CD8-positive, alpha-beta memory T cell (primary cell): ENCODE results near the gene TRERF1. TPM values are rescaled to one million over a fixed set of nuclear protein-coding genes. Genes with fewer than 3 reads are reported as not detected.

Experiments used
- CTCF ChIA-PET: fragments of 350-600 bp; sonication (Branson Sonifier 250); formaldehyde crosslinking; loops from one replicate; lab custom pipeline; 2021; ENCODE audit warnings: antibody characterized with exemption; lab: Charles Lee
- POLR2A ChIA-PET: fragments of 350-600 bp; sonication (Branson Sonifier 250); formaldehyde crosslinking; loops from one replicate; lab custom pipeline; 2021; ENCODE audit warnings: antibody characterized with exemption; lab: Charles Lee
- DNase-seq, 5 donors: peaks; one replicate each; pipeline versions ENCODE4 v3.0.0 to v3.0.0-alpha.2; 2020 to 2022; ENCODE audit warnings: mixed read lengths in 1 of 5
- H3K27ac ChIP-seq: one replicate; pipeline ENCODE4 v1.7.0; 2013; ENCODE audit warnings: low read depth, mild to moderate bottlenecking, low read length, moderate library complexity
- H3K27me3 ChIP-seq: 2 replicates; pipeline ENCODE4 v1.7.0; 2013; ENCODE audit warnings: low read length, mild to moderate bottlenecking; ENCODE audit not compliant: insufficient read depth, poor library complexity, severe bottlenecking
- H3K36me3 ChIP-seq: 2 replicates; pipeline ENCODE4 v1.7.0; 2013; ENCODE audit warnings: mild to moderate bottlenecking, low read length, moderate library complexity; ENCODE audit not compliant: insufficient read depth
- H3K4me1 ChIP-seq: 2 replicates; pipeline ENCODE4 v1.7.0; 2013; ENCODE audit warnings: mild to moderate bottlenecking, low read length, moderate library complexity; ENCODE audit not compliant: insufficient read depth
- H3K4me3 ChIP-seq: 2 replicates; pipeline ENCODE4 v1.7.0; 2013; ENCODE audit warnings: mild to moderate bottlenecking, low read length
- H3K9me3 ChIP-seq: 2 replicates; pipeline ENCODE4 v1.7.0; 2013; ENCODE audit warnings: mild to moderate bottlenecking, low read length
- H3K27ac Mint-ChIP-seq, 8 donors: one replicate each; pipeline ENCODE4 v1.8.0; 2020 to 2021; ENCODE audit warnings: mixed read lengths in 8 of 8, mild to moderate bottlenecking in 6 of 8, inconsistent platforms in 3 of 8, moderate library complexity in 3 of 8
- H3K27me3 Mint-ChIP-seq, 2 donors: one replicate each; pipeline ENCODE4 v1.8.0; 2020 to 2021; ENCODE audit warnings: mixed read lengths in 2 of 2, mild to moderate bottlenecking in 1 of 2, moderate library complexity in 1 of 2
- H3K36me3 Mint-ChIP-seq, 3 donors: one replicate each; pipeline ENCODE4 v1.8.0; 2020 to 2021; ENCODE audit warnings: mixed read lengths in 3 of 3, inconsistent platforms in 1 of 3, mild to moderate bottlenecking in 1 of 3
- H3K4me1 Mint-ChIP-seq, 3 donors: one replicate each; pipeline ENCODE4 v1.8.0; 2020 to 2021; ENCODE audit warnings: mixed read lengths in 3 of 3, inconsistent platforms in 1 of 3, mild to moderate bottlenecking in 1 of 3
- H3K4me3 Mint-ChIP-seq, 7 donors: one replicate each; pipeline ENCODE4 v1.8.0; 2020 to 2021; ENCODE audit warnings: mixed read lengths in 7 of 7, mild to moderate bottlenecking in 6 of 7, moderate library complexity in 4 of 7, inconsistent platforms in 2 of 7
- H3K9me3 Mint-ChIP-seq, 5 donors: one replicate each; pipeline ENCODE4 v1.8.0; 2020 to 2022; ENCODE audit warnings: mixed read lengths in 5 of 5, mild to moderate bottlenecking in 3 of 5, moderate library complexity in 2 of 5, inconsistent platforms in 1 of 5
- polyA plus RNA-seq: library from polyadenylated mRNA; unstranded; fragments of 300-500 nt; fragmentation: Illumina TruSeq; gene quantifications from one replicate; pipeline ENCODE4 v1.2.3, GENCODE V29; 2021
- total RNA-seq, 2 experiments: library from RNA; stranded (reverse); gene quantifications; one replicate each; pipeline ENCODE4 v1.2.3, GENCODE V29; 2021

TRERF1 gene
- total and polyA plus RNA-seq, 3 experiments from 2014 or later, result 10.2 to 10.6 (median 10.3) TPM

DNA sequence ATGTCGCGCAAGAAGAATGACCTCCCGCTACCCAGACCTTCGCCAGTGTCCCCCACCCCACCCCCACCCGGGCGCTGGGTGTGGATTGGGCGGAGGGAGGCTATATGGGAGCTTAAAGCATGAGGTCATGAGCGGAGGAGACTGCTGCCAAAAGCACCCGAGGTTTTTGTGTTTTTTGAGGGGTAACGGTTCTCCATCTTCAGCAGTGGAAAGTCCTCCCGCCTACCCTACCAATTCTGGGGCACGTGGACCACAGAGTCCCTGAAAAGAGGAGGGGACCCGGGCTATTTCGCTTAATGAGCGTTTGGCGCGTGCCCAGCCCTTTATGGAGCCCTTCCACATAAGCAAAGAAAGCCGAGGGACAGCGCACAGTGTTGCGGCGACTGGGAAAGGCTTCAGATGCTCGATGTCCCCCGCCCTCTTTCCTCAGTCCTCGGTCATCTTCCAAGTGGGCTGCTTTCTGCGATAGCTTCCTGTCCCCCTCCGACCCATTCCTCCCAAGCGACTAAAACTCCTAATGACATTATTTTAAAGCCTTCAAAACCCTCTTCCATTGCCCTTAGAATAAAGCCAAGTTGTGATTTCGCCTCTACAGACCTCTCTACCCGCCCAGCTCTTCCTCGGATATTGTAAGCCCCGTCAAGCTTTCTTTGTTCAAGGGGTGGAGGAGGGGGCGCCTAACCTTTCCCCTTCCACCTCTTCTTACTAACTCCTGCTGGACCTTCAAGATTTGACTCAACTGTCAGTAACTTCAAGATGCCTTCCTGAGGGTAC, 2.1 kb upstream of the TRERF1 start:
- POLR2A ChIA-PET, result interaction anchor here (0.8 to 7.5 kb wide), 5 partner anchors 18 to 144 kb away, joined by 4 to 50 read pairs (median 5); no protein-coding TSS in a partner anchor

DNA sequence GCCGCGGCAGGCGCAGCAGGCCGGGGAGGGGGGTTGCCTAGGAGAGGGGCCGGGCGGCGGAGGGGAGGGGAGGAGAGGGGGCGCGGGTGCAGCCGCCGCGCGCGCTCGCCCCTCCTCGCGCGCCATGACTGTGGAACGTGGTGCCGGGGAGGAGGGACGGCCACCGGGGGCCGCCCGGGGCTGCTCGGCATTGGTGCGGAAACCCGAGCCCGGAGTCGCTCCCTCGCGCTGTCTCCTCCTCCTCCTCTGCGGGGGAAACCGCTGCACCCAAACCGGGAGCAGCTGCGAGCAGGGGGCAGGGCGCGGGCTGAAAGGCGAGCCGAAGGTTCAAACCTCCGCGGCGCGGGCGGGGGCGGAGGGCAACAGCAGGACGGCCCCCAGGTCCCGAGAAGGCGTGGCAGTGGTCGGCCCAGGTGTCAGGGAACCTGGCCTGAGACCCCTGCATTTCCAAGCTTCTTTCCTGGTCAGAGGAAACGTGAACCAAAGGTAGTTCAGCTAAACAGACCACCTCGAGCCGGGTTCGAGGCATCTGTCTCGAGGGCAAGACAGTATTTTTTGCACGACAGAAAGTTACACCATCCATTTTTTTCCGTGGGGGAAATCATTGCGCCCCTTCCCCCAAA, 1.4 kb upstream of the TRERF1 start:
- ChIA-PET POLR2A (interaction anchor here (0.6 to 7.5 kb wide), 12 partner anchors 11 to 292 kb away, joined by 3 to 50 read pairs (median 4); partner anchors contain the start of gene TBCC), CTCF (interaction anchor here (0.7 to 3.4 kb wide), 12 partner anchors 38 to 239 kb away, joined by 3 to 17 read pairs (median 3); no protein-coding TSS in a partner anchor)
- H3K27me3 Mint-ChIP-seq, result no peaks in the 10 kb centered on the region
- no peaks in the 10 kb centered on the region for H3K9me3 Mint-ChIP-seq
- H3K27ac Mint-ChIP-seq, result peak overlapping the region in 2 of 8 donors; percentile 12 to 89
- DNase-seq, result peak; percentile 64 to 85 (median 76)
- Histone ChIP-seq H3K27ac (no peak overlapping the region), H3K9me3 (no peaks in the 10 kb centered on the region), H3K27me3 (no peaks in the 10 kb centered on the region), H3K4me3 (peak overlapping the region; percentile 92), H3K36me3 (no peaks in the 10 kb centered on the region), H3K4me1 (peaks cover 12% of the 10 kb centered on the region)
- H3K36me3 Mint-ChIP-seq, result peaks cover 0 to 27% (median 2%) of the 10 kb centered on the region in 3 donors
- H3K4me1 Mint-ChIP-seq, result peaks cover 31 to 42% (median 33%) of the 10 kb centered on the region in 3 donors
- H3K4me3 Mint-ChIP-seq, result peak overlapping the region; percentile 86 to 100 (median 93)

More for the DNA sequence above, 2.1 kb upstream of the TRERF1 start:
- Mint-ChIP-seq H3K27ac (peak overlapping the region; percentile 12 to 87 (median 54)), H3K36me3 (peaks cover 0 to 25% (median 2%) of the 10 kb centered on the region in 3 donors), H3K27me3 (no peaks in the 10 kb centered on the region), H3K9me3 (no peaks in the 10 kb centered on the region), H3K4me1 (peaks cover 24 to 35% (median 26%) of the 10 kb centered on the region in 3 donors), H3K4me3 (peak overlapping the region; percentile 86 to 100 (median 93))
- Histone ChIP-seq H3K4me3 (peak overlapping the region; percentile 92), H3K4me1 (peaks cover 12% of the 10 kb centered on the region), H3K27me3 (no peaks in the 10 kb centered on the region), H3K9me3 (no peaks in the 10 kb centered on the region), H3K36me3 (no peaks in the 10 kb centered on the region), H3K27ac (no peak overlapping the region)
- CTCF ChIA-PET, result interaction anchor here (0.7 to 3.4 kb wide), 11 partner anchors 12 to 240 kb away, joined by 3 to 17 read pairs (median 3); no protein-coding TSS in a partner anchor
- DNase-seq, result peak in 1 of 5 donors; percentile 47

DNA sequence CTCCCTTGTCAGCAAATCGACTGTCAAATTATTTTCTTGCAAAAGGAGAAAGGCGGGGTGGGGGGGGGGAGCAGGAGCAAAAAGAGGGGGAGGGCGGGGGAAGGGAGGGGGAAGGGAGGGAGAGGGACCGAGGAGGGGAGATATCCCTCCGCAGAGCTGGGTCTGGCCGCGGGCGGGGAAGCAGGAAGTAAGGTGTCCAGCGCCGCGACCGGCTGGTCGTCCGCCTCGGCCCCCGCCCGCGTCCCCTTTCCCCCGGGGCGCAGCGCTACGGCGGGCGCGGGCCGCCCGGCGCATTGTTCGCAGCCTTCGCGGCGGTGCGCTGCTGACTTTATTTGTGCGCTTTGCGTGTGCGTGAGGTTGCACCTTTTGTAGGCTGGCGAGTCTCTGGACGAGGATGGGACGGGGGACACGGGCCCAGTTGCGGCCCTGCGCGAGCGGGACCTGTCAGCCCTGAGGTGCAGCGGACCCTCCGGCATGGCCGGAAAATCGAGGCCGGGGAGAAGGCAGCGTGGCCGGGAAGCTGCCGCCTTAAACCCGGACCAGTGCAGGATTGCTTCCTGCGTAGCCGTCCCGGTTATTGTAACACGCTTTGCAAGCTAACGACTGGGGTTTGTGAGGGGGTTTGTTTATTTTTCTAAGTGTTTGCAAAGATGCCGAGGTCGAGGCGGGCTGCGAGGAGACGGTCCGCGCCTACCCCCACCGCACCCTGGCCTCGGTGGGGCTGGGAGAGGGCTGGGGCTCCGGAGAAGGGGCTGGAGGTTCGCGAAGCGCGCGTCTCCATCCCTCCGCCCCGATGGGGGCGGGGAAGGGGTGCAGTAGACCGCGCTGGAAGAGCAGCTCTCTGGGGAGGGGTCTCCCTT, 675 bp upstream of the TRERF1 start:
- CTCF ChIA-PET, result interaction anchor here (1.2 to 3.4 kb wide), 9 partner anchors 25 to 238 kb away, joined by 3 to 17 read pairs (median 4); no protein-coding TSS in a partner anchor
- Histone ChIP-seq H3K36me3 (no peaks in the 10 kb centered on the region), H3K9me3 (no peaks in the 10 kb centered on the region), H3K4me1 (peaks cover 12% of the 10 kb centered on the region), H3K4me3 (peak overlapping the region; percentile 92), H3K27me3 (no peaks in the 10 kb centered on the region), H3K27ac (peak overlapping the region; percentile 66)
- POLR2A ChIA-PET, result interaction anchor here (0.6 to 7.5 kb wide), 19 partner anchors 10 to 402 kb away, joined by 3 to 50 read pairs (median 4); partner anchors contain the start of genes TAF8, TBCC and UBR2
- Mint-ChIP-seq H3K36me3 (peaks cover 0 to 31% (median 3%) of the 10 kb centered on the region in 3 donors), H3K27me3 (no peaks in the 10 kb centered on the region), H3K4me1 (peaks cover 38 to 50% (median 40%) of the 10 kb centered on the region in 3 donors), H3K9me3 (no peaks in the 10 kb centered on the region), H3K4me3 (peak overlapping the region; percentile 90 to 100 (median 99)), H3K27ac (peak overlapping the region; percentile 70 to 97 (median 90))
- DNase-seq, result peak; percentile 11 to 76 (median 53)

DNA sequence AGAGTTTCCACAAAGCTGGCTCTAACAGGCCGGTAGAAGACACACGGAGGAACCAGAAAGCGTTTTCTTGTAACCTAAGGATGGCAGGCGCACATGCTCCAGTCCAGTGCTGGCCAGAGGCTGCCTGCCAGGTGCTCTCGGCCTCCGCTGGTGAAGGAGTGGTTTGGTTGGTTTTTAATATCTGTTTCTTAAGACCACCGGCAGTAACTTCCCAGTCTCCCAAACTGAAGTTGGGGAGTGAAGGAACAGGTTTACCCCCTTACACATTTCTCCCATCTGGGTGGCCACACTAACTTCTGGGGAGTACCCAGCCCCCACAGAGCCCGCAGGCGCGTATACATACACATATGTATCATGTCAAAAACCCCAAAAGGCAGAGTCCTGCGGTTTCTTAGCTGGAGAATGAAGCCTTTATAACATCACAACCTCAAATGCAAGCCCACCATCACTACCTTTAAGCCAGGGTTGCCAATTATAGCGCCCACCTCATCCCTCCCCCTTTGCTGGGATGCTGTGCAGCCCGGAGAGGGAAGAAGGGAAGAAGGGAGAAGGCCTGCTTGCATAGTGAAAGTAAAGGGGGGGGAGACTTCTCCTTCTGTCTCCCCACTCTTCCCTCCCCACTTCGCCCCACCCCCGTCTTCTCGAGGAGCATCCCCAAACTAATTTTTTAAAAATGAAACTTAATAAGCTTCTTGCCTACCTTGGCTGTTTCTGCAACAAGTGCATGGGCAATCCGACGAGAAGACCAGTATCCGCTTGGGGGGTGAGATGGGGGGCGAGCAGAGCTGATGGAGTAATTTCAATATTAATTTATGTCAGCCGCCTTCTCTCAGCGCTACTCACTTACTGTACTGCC, 1.0 kb downstream of the TRERF1 start:
- H3K4me1 Mint-ChIP-seq, result peaks cover 49 to 64% (median 57%) of the 10 kb centered on the region in 3 donors
- peak overlapping the region; percentile 88 for H3K4me3 ChIP-seq
- CTCF ChIA-PET, result interaction anchor here (0.8 to 3.4 kb wide), 10 partner anchors 11 to 236 kb away, joined by 3 to 17 read pairs (median 4); no protein-coding TSS in a partner anchor

DNA sequence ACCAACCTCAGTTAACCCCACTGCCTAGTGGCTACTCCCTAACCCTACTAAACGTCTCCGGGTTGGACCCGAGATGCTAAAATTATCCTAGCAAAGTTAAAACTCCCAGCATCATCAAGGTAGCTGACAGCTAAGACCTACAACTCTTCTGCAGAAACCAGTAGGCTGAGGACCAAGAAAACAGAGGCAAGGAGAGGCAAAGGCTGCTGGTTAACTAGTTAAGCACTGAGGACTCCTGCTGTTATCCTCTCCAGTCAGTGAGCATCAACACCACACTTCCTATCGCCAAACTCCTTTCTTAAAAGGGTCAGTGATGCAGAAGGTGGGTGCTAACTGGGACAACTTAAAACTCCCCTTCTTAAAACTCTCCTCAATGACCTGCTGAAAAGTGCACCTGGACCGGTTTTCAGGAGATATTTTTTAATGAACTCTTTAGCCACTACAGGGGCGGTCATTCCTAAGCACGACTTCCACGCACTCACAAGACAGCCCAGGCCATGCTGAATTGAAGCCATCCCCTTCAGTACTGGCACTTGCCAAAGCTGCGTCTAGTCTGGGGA, 1.7 kb downstream of the TRERF1 start:
- Mint-ChIP-seq H3K36me3 (peaks cover 0 to 43% (median 7%) of the 10 kb centered on the region in 3 donors), H3K27me3 (no peaks in the 10 kb centered on the region), H3K4me1 (peaks cover 55 to 71% (median 64%) of the 10 kb centered on the region in 3 donors), H3K4me3 (peak overlapping the region; percentile 90 to 100 (median 99)), H3K9me3 (no peaks in the 10 kb centered on the region), H3K27ac (peak overlapping the region; percentile 79 to 99 (median 93))
- Histone ChIP-seq H3K27ac (peak overlapping the region; percentile 49), H3K9me3 (no peaks in the 10 kb centered on the region), H3K4me1 (peaks cover 18% of the 10 kb centered on the region), H3K36me3 (no peaks in the 10 kb centered on the region), H3K4me3 (peak overlapping the region; percentile 88), H3K27me3 (no peaks in the 10 kb centered on the region)
- CTCF ChIA-PET, result interaction anchor here (0.8 to 2.4 kb wide), 10 partner anchors 10 to 98 kb away, joined by 3 to 9 read pairs (median 4); no protein-coding TSS in a partner anchor
- no peak for DNase-seq
- POLR2A ChIA-PET, result interaction anchor here (0.6 to 7.5 kb wide), 5 partner anchors 17 to 114 kb away, joined by 3 to 50 read pairs (median 3); partner anchors contain the start of gene UBR2

More for the DNA sequence above, 1.0 kb downstream of the TRERF1 start:
- Histone ChIP-seq H3K36me3 (no peaks in the 10 kb centered on the region), H3K27me3 (no peaks in the 10 kb centered on the region), H3K4me1 (peaks cover 12% of the 10 kb centered on the region), H3K27ac (peak overlapping the region; percentile 49), H3K9me3 (no peaks in the 10 kb centered on the region)
- Mint-ChIP-seq H3K36me3 (peaks cover 0 to 38% (median 5%) of the 10 kb centered on the region in 3 donors), H3K27ac (peak overlapping the region; percentile 79 to 99 (median 93)), H3K27me3 (no peaks in the 10 kb centered on the region), H3K4me3 (peak overlapping the region; percentile 90 to 100 (median 99)), H3K9me3 (no peaks in the 10 kb centered on the region)
- POLR2A ChIA-PET, result interaction anchor here (0.5 to 7.5 kb wide), 9 partner anchors 17 to 325 kb away, joined by 3 to 50 read pairs (median 3); partner anchors contain the start of gene UBR2
- DNase-seq, result peak in 2 of 5 donors; percentile 31 to 59

DNA sequence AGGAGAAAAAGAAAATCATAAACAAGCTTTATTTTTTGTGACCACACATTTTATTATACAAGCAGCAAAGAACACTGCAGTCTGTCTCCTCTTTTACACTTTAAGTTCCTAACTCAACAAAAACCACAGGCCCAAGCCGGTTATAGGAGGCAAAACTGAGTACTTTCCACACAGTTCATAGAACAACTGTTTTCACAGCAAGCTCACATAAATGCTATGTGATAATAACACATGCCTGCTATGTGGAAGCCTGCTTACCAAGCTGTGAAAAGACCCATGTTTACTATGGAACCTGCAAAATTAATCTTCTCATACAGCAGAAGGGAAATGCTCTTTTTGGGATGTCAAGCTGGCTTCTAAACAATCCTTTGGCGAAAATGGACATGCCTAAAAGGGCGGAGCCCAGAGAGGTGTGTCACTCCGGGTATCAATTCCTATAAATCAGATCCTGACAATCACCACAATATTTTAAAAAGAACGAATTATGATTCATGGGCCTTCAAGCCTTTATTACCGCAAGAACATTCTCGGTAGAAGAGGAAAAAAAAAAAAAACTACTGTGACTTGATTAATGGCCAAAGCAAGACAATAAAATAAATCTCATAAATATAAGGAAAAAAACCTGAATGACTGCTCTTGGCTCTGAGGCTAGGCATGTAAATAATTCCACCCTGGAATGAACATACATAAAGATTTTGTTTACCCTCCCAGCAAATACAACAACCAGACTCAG, 2.6 kb downstream of the TRERF1 start:
- ChIA-PET CTCF (interaction anchor here (0.9 to 2.2 kb wide), 9 partner anchors 9 to 98 kb away, joined by 3 to 9 read pairs (median 3); no protein-coding TSS in a partner anchor), POLR2A (interaction anchor here (0.7 to 7.5 kb wide), 3 partner anchors 20 to 91 kb away, joined by 4 to 50 read pairs (median 5); no protein-coding TSS in a partner anchor)
- Mint-ChIP-seq H3K36me3 (peaks cover 0 to 47% (median 7%) of the 10 kb centered on the region in 3 donors), H3K27me3 (peaks cover 0 to 3% of the 10 kb centered on the region in 2 donors), H3K4me1 (peaks cover 61 to 74% (median 71%) of the 10 kb centered on the region in 3 donors), H3K4me3 (peak overlapping the region; percentile 90 to 100 (median 99)), H3K9me3 (no peaks in the 10 kb centered on the region), H3K27ac (peak overlapping the region; percentile 63 to 97 (median 90))
- no peaks in the 10 kb centered on the region for H3K9me3 ChIP-seq
- peaks cover 27% of the 10 kb centered on the region for H3K4me1 ChIP-seq
- H3K4me3 ChIP-seq, result peak overlapping the region; percentile 88
- no peak for DNase-seq
- H3K27ac ChIP-seq, result no peak overlapping the region
- H3K27me3 ChIP-seq, result no peaks in the 10 kb centered on the region
- H3K36me3 ChIP-seq, result no peaks in the 10 kb centered on the region
